Activated CD8-positive, alpha-beta T cell treated with anti-CD3 and anti-CD28 coated beads for 36 hours (primary cell): ENCODE measurements around the gene CLRN1. TPM values are rescaled to one million over a fixed set of nuclear protein-coding genes. Genes with fewer than 3 reads are reported as not detected.

ENCODE experiments used
- ATAC-seq: fragments of 200-7000 bp; cut with Tn5 transposase; one replicate; pipeline ENCODE4 v1.10.0; 2021; ENCODE audit warnings: mild to moderate bottlenecking, moderate library complexity
- CTCF ChIA-PET: fragments of 350-600 bp; sonication (Branson Sonifier 250); formaldehyde crosslinking; loops from one replicate; lab custom pipeline; 2021; ENCODE audit warnings: antibody characterized with exemption; lab: Charles Lee
- POLR2A ChIA-PET: fragments of 350-600 bp; sonication (Branson Sonifier 250); formaldehyde crosslinking; loops from one replicate; lab custom pipeline; 2021; ENCODE audit warnings: antibody characterized with exemption; lab: Charles Lee
- DNase-seq: peaks from one replicate; pipeline ENCODE4 v3.0.0-alpha.2; 2020
- H3K27ac Mint-ChIP-seq: one replicate; pipeline ENCODE4 v1.8.0; 2021; ENCODE audit warnings: mild to moderate bottlenecking, mixed read lengths
- H3K27me3 Mint-ChIP-seq: one replicate; pipeline ENCODE4 v1.8.0; 2021; ENCODE audit warnings: mixed read lengths
- H3K36me3 Mint-ChIP-seq: one replicate; pipeline ENCODE4 v1.8.0; 2021; ENCODE audit warnings: low read depth, mixed read lengths
- H3K4me1 Mint-ChIP-seq: one replicate; pipeline ENCODE4 v1.8.0; 2021; ENCODE audit warnings: low read depth, mixed read lengths
- H3K4me3 Mint-ChIP-seq: one replicate; pipeline ENCODE4 v1.8.0; 2021; ENCODE audit warnings: mild to moderate bottlenecking, moderate library complexity, mixed read lengths
- H3K9me3 Mint-ChIP-seq: one replicate; pipeline ENCODE4 v1.8.0; 2021; ENCODE audit warnings: mixed read lengths
- CTCF ChIP-seq: fragments of 200-600 bp; IDR thresholded peaks from one replicate; pipeline ENCODE4 v1.8.0; 2022; ENCODE audit warnings: antibody characterized with exemption, mild to moderate bottlenecking
- intact Hi-C: fragments of 100-400 bp; cut with micrococcal nuclease; formaldehyde crosslinking; loops from one replicate; pipeline ENCODE4 v1.10.0; 2022
- total RNA-seq, 2 experiments: library from RNA; stranded (reverse); gene quantifications; one replicate each; pipeline ENCODE4 v1.2.3, GENCODE V29; 2021

Gene CLRN1
- total RNA-seq, 2 experiments from 2014 or later, result not detected

GRCh38 chr3:151008699-151009098 is 36.2 kb upstream of the CLRN1 start:
- no peak for ATAC-seq
- TF ChIP-seq CTCF, result no peak
- no peaks in the 10 kb centered on the region for H3K4me1 Mint-ChIP-seq
- H3K9me3 Mint-ChIP-seq, result no peaks in the 10 kb centered on the region
- H3K27ac Mint-ChIP-seq, result no peak overlapping the region
- H3K4me3 Mint-ChIP-seq, result no peak overlapping the region
- DNase-seq, result no peak
- no peaks in the 10 kb centered on the region for H3K36me3 Mint-ChIP-seq
- CTCF ChIA-PET, result interaction anchor here (0.9 to 1.0 kb wide), 2 partner anchors 58 to 74 kb away, joined by 3 read pairs; no protein-coding TSS in a partner anchor
- intact Hi-C loops, result no loop called here
- POLR2A ChIA-PET, result no interaction called here
- H3K27me3 Mint-ChIP-seq, result peaks cover 2% of the 10 kb centered on the region

DNA sequence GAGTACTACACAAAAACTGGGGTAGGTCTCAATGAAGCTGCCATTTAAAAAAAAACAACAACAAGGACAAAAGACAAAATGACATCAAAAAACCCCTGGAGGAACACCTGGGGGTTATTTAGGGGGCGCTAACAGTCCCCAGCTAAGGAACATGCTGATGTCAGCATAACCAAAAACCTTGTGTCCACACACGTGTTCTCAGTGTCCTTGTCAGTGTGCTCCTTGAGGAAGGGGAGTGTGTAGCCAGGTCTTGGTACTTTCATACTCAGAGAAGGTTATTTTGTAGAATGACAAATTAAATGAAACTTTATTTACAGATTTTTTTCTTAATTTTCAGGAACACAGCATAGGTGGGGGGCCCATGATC is 31.2 kb upstream of the CLRN1 start:
- DNase-seq (no peak), ATAC-seq (no peak)
- CTCF ChIA-PET, result interaction anchor here (1.5 kb wide), 1 partner anchor 9 kb away, joined by 3 read pairs; no protein-coding TSS in a partner anchor
- peaks cover 2% of the 10 kb centered on the region for H3K27me3 Mint-ChIP-seq
- intact Hi-C loops, result no loop called here
- POLR2A ChIA-PET, result interaction anchor here (1.6 kb wide), 1 partner anchor 11 kb away, joined by 5 read pairs; no protein-coding TSS in a partner anchor
- TF ChIP-seq CTCF, result no peak
- H3K4me3 Mint-ChIP-seq, result no peak overlapping the region
- H3K36me3 Mint-ChIP-seq, result no peaks in the 10 kb centered on the region
- H3K9me3 Mint-ChIP-seq, result no peaks in the 10 kb centered on the region
- H3K4me1 Mint-ChIP-seq, result no peaks in the 10 kb centered on the region
- H3K27ac Mint-ChIP-seq, result no peak overlapping the region

- ChIA-PET POLR2A (interaction anchor here (1.6 kb wide), 1 partner anchor 12 kb away, joined by 5 read pairs; no protein-coding TSS in a partner anchor), CTCF (interaction anchor here (1.5 kb wide), 1 partner anchor 9 kb away, joined by 3 read pairs; no protein-coding TSS in a partner anchor)
- Mint-ChIP-seq H3K4me3 (no peak overlapping the region), H3K27me3 (peaks cover 2% of the 10 kb centered on the region), H3K4me1 (no peaks in the 10 kb centered on the region), H3K9me3 (no peaks in the 10 kb centered on the region), H3K36me3 (no peaks in the 10 kb centered on the region), H3K27ac (no peak overlapping the region)
- intact Hi-C loops, result no loop called here
- no peak for TF ChIP-seq CTCF
- DNase-seq, result no peak
- no peak for ATAC-seq
Measured at GRCh38 chr3:151003029-151003767, 30.7 kb upstream of the CLRN1 start.

DNA sequence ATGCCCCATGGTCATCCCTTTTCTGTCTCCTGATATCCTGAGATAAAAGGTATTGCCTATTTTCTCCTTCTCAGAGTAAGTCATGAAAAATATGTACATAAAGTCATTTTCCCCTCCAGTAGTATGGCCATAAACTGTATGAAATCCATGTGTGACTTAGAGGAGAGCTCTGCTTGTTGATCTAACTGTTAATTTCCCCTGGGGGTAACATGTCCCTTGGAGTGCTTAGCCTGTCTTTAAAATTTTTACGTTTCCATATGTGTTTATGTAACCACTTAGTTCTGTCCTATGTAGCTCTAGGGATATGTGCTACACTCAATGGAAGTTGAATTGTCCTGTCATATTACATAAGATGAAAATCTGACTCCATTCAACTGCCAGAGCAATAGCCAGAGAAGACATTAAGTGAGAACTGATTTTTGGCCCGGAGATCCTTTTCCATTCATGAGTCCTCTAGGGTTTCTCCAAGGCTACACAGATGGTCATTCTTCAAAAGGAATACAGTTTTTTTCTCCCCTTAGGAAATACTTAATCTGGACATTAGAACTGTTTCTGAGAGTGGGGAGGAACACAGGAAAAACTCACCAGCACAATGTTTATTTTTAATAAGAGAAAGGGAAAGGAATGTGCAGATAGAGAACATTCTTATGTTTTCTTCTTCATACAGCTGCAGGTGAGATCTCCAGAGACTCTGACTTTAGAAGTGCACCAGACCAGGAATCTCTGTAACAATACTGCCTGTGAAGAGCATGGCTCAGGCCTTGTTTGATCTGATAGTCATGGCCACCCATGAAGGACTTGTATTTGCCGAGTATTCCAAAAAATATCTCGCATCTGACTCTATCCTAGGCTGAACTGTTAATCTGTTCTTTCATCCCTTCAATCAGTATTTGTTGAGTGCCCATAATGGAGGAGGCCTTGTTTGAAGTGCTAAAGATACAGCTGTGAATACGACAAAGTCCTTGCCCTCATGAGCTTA is 29.8 kb upstream of the CLRN1 start:
- ChIA-PET CTCF (no interaction called here), POLR2A (interaction anchor here (1.6 kb wide), 1 partner anchor 13 kb away, joined by 5 read pairs; no protein-coding TSS in a partner anchor)
- DNase-seq (no peak), ATAC-seq (no peak)
- Mint-ChIP-seq H3K9me3 (no peaks in the 10 kb centered on the region), H3K4me3 (no peak overlapping the region), H3K27ac (no peak overlapping the region), H3K36me3 (no peaks in the 10 kb centered on the region), H3K4me1 (no peaks in the 10 kb centered on the region), H3K27me3 (peaks cover 3% of the 10 kb centered on the region)
- TF ChIP-seq CTCF, result no peak
- intact Hi-C loops, result no loop called here
